Cortex of kidney (tissue), 1 donor: ENCODE results near the gene CAMK2D.

Experiments used
- DNase-seq: peaks from one replicate; lab custom pipeline; 2025; lab: John Stamatoyannopoulos, UW

CAMK2D gene

DNA sequence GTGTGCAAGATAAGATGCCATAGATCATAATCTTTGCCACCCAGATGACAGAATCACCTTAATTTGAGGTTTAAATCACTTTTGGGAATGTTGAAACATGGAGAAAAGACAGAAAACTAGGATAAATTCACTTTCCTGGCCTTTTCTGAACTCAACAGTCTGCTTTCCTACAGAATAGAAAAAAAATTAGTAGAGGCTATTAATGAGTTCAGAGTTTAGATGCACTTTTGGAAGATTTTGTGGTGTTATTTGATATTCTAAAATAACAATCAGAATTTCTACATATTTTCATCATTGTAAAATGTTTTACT is 195.9 kb downstream of the CAMK2D start:
- DNase-seq = no peak

DNA sequence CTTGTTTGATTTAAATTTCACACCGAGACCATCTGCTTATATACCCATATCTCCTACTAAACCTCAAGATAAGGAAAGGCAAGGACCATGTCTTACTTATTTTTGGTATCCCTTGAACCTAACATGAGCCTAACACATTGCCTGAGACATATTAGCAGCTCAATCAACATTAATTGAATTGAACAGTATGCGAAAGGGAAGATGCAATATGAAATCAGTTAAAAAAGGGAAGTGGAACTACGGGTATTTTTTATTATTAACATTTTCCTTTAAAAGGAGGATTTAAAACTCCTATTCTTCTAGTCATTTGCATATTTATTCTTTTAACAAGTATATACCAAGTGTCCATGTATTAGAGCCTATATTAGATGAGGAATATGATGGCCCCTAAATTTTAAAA is 197.0 kb downstream of the CAMK2D start:
- no peak for DNase-seq

DNA sequence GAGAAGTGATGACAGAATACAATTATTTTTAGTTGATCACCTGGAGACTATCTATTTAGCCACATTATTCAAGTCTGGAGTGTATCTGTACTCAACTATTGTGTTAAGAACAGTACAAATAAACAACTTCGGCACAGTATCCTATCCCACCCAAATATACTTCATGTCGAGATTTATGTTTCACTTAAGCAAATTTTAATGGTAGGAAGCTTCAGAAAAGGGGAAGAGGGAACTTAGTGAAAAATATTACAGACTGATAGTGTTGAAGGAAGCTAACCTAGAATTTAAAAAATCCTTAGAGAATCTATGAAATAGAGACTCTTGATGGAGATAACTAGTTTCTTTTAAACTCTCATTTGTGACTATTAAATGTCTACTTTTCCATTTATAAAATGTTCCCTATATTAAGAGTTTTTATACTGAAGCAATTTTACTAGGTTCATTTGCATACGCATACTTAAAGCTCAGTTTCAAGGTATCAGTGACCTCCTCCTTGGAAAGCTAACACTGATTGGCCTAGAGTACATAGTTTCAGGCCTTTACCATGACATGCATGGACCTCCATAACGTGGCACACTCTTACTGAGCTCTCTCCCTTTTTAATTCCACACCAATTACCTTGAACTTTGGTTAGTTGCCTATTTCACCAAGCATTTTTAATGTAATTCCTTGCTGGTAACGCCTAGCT is 197.7 kb downstream of the CAMK2D start:
- DNase-seq = no peak

DNA sequence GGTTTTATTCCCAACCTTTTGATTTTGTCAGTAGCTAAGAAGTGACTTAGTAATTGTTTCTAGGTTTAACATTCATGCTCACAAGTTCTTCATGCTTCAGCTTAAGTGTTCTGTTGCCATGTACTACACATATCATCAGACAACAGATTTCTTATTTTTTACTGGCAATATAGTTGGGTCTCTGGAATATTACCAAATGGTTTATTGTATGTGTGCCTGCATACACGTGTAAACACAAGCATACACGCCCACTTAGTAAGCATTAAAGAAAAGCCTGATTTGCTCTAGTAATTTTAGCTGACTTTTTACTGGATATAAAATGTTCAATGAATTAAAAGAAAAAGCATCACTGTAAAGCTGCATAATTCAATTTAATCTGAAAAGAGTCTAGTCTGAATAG is 199.8 kb downstream of the CAMK2D start:
- DNase-seq = no peak

DNA sequence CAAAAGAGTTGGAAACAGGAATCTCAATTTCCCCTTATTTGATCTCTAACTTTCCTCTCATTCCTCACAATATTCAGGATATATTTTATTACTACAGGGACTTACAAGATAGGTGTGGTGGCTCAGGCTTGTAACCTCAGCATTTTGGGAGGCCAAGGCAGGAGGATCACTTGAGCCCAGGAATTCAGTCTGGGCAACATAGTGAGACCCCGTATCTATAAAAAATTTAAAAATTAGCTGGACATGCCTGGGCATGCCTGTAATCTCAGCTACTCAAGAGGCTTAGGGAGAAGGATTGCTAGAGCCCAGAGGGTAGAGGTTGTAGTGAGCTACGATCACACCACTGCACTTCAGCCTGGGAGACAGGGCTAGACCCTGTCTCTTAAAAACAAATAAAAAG is 200.4 kb downstream of the CAMK2D start:
- no peak for DNase-seq

DNA sequence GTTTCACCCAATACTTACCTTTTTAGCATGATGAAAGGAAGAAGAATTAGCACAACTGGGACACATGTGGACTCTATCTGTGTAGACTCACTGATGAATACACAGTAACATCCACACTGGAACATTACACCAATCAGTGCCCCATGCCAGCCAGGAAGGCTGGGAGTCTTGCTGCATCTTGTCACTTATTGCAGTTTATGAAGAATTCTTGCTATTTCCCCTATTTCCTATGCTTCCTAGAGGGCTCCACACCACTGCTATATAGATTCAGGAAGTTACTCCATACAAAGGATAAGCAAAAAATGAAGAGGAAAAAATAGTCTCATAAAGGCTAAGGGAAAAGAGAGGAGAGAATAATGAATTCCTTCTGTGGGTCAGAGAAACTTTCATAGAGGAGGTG is 201.0 kb downstream of the CAMK2D start:
- DNase-seq = no peak

DNA sequence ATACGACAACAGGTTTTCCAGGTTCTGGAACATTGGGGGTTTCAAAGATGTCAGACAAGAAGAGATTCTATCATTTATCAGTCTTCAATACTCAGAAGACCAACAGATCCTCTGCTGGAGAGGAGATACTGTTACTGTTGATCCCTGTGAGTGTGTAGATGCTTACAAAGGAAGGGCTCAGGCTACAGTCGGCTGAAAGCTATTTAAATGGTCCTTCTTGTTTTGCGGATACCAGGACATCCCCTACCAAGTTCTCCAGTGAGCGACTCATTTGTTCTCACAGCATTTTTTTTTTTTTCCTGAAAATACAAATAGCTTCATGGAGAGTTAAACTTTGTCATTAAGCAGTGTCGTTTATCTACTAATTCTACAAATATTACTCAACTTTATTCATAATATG is 201.6 kb downstream of the CAMK2D start:
- no peak for DNase-seq

DNA sequence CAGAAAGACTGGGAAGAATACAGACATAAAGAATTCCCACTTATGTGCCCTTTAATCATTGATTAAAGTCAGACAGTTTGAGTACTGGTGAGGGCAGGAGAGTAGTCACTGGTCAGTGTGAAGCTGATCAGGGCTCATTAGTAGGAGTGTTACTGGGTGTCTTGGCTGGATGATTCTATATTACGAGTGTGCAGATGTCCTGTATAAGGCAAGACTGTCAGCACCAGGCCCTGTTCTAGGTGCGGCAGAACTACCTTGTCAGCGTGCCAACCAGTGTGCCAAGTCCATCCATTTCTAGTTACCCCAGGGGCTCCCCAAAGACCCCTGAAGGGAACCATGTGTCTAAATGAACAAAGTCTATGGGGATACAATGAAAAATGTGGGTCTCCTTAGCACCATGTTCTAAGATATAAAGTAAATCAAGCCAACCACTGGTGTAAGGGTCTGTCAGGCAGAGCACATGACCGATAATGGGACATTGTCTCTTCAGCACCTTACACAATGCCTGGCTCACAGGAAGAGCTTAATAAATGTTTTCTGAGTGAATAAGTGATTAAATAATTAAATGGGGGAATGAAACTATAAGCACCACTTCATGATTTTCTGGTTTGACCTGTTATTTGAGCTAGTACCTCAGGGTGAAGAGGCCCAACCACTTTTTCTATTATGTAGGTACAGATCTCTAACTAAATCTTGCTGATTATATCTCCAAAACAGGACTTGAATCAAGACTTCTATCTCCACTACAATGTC is 205.0 kb downstream of the CAMK2D start:
- no peak for DNase-seq

DNA sequence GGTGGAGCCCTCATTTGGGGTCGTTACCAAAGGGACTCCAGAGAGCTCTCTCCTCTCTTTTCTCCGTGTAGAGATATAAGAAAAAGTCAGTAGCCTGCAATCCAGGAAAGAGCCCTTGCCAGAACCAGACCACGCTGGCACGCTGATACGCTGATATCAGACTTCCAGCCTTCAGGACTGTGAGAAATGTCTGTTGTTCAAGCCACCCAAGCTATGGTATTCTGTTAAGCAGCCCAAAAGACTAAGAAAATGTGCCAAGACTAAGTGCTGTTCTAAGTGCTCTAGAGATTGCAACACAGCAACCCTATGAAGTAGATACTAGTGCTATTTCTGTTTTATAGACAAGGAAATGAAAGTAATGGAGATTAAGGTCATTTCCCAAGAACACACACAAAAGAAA is 205.7 kb downstream of the CAMK2D start:
- DNase-seq = no peak

DNA sequence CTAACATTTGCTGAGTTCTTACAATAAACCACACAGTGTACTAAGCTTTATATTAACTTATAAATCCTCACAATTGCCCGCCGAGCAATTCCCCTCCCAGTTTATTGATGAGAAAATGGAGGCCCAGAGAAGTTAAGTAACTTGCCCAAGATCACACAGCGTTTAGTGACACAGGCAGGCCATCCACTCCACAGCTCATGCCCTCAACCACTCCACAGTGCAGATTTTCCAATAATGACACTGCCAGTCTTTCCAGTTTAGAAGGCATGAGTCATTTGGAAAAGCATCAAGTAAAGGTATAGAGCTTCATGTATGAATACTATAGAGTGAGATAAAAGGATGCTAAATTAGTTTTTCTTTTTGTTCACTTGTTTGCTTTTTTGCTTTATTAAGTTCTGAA is 208.5 kb downstream of the CAMK2D start:
- no peak for DNase-seq

DNA sequence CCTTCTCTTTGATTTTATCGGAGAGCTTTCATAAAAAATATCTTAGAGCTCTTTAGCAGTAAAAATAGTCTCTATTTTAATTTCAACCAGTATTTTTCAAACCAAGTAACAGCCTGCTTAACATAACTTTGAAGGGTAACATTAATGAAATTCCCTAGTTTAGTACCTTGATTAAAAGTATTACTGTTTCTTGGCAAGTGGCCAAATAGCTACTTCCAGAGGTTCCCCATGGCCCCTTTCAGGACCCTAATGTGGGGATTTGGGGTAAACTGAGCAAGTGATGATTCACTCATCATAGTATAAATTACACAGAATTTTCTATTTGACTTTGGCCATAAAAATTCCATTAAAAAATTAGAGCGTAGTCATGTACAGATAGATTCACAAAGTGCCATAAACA is 211.0 kb downstream of the CAMK2D start:
- DNase-seq = no peak

DNA sequence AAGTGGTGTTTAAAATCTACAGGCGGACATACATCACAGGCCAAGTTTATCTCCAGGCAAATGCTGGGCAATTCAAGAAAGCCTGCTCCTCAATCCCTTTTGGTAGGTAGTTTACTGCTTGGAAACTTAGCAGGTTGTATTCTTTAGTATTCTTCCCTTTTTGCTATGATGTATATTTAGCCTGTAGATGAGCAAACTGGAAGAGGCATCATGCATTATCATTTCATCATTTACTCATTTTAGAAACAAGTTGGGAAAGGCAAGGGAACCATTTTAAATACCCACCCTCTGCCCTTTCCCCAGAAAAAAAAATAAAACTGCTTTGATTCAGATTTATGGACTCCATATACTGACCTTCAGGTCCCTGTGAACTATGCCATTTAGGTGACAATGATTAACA is 213.2 kb downstream of the CAMK2D start:
- no peak for DNase-seq

DNA sequence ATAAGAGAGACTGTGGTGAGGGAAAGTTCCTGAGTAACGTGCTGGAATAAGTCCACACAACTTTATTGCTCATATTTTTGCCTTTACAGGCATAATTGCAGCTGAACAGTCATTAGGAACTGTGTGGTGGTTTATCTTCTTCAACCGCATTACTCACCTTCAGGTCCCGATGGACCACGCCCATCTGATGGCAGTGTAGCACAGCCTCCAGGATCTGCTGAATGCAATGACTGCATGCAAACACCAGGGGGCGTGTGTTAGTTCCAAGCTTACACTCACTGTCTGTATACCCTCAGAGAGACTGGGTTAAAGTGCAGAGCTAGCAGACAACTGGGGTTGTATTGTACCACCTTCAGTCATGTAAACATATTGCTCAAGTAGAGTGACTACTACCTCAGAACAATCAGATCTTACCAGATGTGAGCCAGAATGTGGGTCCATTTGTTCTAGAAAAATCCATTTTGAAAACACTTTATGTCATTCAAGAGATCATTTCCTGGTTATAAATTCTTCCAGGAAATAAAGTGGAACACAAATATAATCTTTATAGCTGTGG is 214.0 kb downstream of the CAMK2D start:
- no peak for DNase-seq

DNA sequence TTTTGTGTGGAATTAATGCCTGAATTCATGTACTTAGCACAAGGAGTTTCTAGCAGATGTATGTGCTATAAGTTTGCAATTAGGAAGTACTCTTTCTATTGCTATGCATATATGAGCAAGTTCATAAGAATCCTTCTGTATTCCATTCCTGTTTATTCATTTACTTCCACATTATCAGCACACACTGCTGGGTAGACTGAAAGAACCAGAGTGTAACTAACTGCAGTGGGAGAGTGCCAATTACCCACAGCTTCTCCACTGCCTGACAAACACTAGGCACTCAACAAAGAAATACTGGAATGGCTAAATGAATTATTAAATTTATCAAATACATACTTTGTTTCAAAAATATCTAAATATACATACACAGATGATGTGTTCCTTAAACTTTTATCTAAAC is 219.6 kb downstream of the CAMK2D start:
- no peak for DNase-seq

DNA sequence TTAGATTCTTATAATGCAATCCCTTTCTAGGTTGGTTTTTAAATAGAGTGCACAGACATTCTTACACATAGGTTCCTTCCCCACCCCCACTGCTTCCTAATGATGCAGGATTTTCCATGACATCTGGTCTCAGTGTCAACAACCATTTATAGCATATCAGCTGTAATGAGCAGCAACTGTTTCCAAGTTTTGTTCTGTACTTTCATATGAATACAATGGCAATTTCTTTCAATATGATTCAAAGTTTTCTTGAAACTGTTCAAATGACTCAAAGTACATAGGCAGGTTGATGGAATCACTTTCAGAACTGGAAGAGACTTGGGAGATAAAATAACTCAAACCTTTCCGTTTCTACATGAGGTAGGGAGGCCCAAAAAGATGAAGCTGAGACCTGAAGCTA is 220.7 kb downstream of the CAMK2D start:
- no peak for DNase-seq

DNA sequence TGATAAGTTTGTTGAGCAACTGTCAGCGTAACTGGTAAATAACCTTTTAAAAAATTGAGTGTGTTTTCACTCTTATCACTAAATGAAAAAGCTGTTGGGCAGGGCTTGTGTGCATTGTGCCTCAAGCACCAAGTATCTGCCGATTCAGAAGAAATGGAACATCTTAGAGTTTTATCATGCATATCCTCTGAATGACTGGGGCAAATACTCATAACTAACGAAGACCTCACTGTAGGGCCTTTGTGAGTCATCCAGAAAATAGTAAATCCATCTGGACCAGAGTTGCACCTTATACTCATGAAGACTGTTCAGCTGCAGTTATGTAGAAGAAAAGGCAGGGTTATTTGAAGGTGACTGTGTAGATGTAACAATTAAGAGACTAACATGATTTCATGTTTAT is 222.1 kb downstream of the CAMK2D start:
- DNase-seq = no peak

DNA sequence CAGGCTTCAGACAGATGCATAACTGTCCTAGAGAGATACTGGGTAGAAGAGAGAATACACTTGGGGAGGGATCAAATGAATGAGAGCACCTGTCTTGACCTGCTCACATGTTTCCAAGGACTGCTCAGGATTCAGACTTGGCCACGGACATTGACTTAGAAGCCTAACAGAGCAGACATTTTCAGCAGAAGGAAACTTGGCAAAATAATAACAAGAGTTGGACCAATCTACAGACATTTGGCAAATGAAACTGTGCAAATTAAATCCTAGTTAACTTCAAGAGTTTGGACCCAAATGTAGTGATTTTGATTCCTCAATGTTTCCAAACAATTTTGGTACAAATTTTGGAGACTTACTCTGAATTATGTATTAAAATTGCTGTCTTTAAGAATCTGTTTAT is 223.9 kb downstream of the CAMK2D start:
- DNase-seq = no peak

DNA sequence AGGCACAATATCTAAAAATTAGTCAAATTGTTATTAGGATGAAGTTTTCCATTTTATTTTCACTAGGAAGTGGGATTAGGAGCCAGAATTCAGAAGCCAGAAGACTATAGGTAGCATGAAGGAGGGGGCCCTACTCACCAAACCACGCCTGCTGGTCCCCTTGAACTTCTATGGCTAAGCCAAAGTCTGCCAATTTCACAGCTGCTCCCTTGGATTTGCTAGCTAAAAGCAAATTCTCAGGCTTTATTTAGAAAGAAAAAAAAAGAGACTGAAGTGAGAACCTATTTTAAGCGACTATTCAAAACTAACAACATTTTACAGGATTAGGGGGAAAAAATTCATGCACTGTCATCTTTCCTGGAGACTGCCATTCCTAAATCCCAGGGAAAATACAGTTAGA is 224.3 kb downstream of the CAMK2D start:
- no peak for DNase-seq

DNA sequence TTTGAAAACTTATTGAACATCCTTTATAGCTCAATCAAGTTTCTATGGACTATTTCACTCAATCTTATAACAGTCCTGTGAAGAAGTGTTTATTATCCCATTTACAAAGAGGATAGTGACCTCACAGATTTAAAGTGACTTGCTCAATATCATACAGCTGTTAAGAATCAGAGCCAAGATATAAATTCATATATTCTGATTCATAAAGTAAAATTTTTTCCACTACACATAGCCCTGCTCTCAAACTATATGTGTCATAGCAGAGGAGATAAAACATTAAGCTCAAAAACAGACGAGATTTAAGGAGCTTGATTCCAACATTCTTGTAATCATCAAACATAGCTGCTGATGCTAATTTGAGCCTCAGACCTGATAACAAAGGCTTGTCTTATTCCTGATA is 226.8 kb downstream of the CAMK2D start:
- DNase-seq = no peak

DNA sequence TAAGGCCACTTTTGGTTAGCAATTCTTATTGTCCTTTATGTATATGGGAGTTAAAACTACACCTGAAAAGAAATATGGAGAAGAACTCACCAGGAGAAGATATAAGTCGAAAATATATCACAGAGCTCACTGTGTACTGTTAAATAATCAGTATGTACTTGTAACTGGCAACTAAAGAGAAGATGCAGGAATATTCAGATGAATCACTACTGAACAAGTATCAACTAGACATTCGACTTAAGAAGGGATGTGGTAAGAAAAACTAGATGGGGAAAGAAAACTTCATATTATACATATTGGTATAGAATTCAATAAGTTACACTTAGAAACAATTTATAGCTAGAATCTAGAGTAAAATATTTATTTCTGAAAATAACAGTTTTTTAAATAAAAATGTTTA is 230.0 kb downstream of the CAMK2D start:
- no peak for DNase-seq

DNA sequence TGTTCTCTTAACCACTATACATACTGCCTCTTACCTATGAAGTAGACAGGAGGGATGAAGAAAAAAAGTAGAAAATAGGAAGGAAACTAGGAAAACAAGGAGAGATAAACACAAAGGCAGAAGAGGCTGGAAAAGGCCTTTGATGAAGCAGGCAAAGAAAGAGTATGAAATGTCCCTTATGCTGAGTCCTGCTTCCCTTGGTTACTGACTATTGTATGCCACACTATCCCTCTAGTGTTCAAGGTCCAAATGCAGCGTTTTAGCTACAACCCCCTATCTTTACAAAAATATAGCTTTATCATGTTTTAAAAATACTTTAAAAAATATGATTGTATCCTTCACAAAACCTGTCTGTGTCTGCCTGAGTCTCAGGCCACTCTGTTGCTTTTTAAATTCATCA is 233.1 kb downstream of the CAMK2D start:
- DNase-seq = no peak

DNA sequence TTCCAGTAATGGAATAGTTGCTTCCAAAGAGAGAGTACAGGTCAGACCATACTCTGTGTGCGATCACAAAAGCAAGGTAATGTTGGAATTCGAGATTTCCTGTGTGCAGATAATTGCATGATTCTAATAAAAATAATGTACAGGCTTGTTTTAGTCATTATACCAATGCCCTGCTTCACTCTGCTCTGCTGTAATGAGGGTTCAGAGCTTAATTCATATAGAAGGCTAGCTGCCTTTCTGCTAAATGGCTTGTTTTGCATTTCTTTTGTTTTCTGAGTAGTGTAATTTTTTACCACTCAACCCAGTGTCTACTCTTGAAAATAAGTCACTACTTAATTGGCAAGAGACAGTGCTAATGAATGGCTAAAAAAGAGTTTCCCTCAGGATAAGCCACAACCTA is 236.0 kb downstream of the CAMK2D start:
- no peak for DNase-seq

DNA sequence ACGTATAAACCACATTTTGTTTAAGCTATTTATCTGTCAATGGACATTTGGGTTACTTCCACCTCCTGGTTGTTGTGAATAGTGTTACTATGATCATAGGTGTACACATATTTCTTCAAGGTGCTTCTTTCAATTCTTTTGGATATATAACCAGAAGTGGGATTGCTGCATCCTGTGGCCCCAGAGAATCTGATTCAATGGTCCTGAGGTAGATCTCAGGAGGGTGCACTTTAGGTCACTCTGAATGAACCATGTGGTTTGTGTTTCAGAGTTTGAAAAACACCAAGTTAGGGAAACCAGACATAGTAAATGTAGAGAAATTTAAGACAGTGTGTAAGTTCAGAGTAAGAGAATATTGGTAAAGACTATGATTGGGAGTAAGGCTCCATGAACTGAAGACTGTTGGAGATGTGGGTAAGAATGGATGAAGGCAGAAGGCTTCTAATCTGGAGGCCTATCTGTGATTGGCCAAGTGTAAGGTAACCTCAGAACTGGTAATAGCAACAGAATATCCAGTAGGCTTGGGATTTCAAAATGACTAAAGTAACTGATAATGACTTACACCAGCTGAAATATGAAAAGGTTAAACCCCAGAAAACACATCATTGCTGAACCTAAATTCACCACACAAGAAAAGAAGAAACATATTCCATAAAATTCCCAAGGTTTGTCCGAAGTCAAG is 236.9 kb downstream of the CAMK2D start:
- no peak for DNase-seq
